Body of pancreas (tissue), 4 donors: Measurements from ENCODE around the gene FBXO22. TPM values are rescaled to one million over a fixed set of nuclear protein-coding genes. Genes with fewer than 3 reads are reported as not detected.
"Not testable (repeated sequence)": the region's sequence is repeated elsewhere in the genome, so short reads cannot be mapped to it uniquely, and the experiment has no call there.

Experiments
- ATAC-seq: fragments of 150-250 bp; one replicate; pipeline ENCODE4 v1.9.1; 2016
- DNase-seq, 4 donors: peaks; one replicate each; pipeline ENCODE4 v3.0.0-alpha.2; 2019
- H3K27ac ChIP-seq, 4 donors: fragments of 200-600 bp; sonication (generic); 1 replicate in 3 of 4; 2 replicates in 1 of 4; pipeline versions ENCODE4 v1.5.1 to v1.6.1; 2016 to 2019; ENCODE audit warnings: mild to moderate bottlenecking in 1 of 4, mixed read lengths in 1 of 4, moderate library complexity in 1 of 4
- H3K27me3 ChIP-seq, 2 donors: fragments of 200-600 bp; sonication (generic); one replicate each; pipeline ENCODE4 v1.6.0; 2016; ENCODE audit warnings: mild to moderate bottlenecking in 1 of 2
- H3K36me3 ChIP-seq, 2 donors: fragments of 200-600 bp; sonication (generic); replicated peaks in 1 of 2; 2 replicates each; pipeline ENCODE4 v1.5.1; 2016; ENCODE audit warnings: low read depth in 2 of 2; ENCODE audit not compliant: insufficient read depth in 1 of 2
- H3K4me1 ChIP-seq: fragments of 200-600 bp; sonication (generic); one replicate; pipeline ENCODE4 v1.6.0; 2016
- H3K4me3 ChIP-seq, 2 donors: fragments of 200-600 bp; sonication (generic); 1 replicate in 1 of 2; 2 replicates in 1 of 2; pipeline ENCODE4 v1.5.1; 2016 to 2019
- H3K9me3 ChIP-seq, 3 donors: fragments of 200-600 bp; sonication (generic); 1 replicate in 2 of 3; 2 replicates in 1 of 3; pipeline ENCODE4 v1.5.1; 2016
- CTCF ChIP-seq, 7 experiments: fragments of 450-650 bp in 4 of 7; fragments of 200-600 bp in 3 of 7; sonication (generic) in 3 of 7; IDR thresholded peaks; one replicate each; pipeline ENCODE4 v1.5.1; 2016 to 2019; ENCODE audit warnings: antibody characterized with exemption in 7 of 7
- POLR2A ChIP-seq, 3 donors: fragments of 450-650 bp; IDR thresholded peaks; one replicate each; pipeline ENCODE4 v1.6.1; 2016; ENCODE audit warnings: antibody characterized with exemption in 3 of 3, mild to moderate bottlenecking in 2 of 3
- WGBS, 2 donors: methylation state at CpG; one replicate each; pipeline ENCODE4 v1.1.5; 2017; 5-methylcytosine and 5-hydroxymethylcytosine counted together
- intact Hi-C: fragments of 100-400 bp; cut with DNase I; formaldehyde crosslinking; loops from one replicate; pipeline ENCODE4 v1.15.1; 2023
- total RNA-seq, 2 donors: library from RNA; depleted of rRNA; stranded (reverse); fragments of >200 nt; gene quantifications; one replicate each; pipeline ENCODE4 v1.1.0, GENCODE V29; 2016

The FBXO22 gene
- total RNA-seq, 2 donors from 2014 or later = 13.5 to 23.9 TPM

- H3K4me3 ChIP-seq = no peak overlapping the region
- no peaks in the 10 kb centered on the region for H3K9me3 ChIP-seq
- intact Hi-C loops = no loop called here
- H3K36me3 ChIP-seq = no peaks in the 10 kb centered on the region
- no peak for ATAC-seq
- DNase-seq = no peak
- H3K27me3 ChIP-seq = no peaks in the 10 kb centered on the region
- no peak overlapping the region for H3K27ac ChIP-seq
- no peak for TF ChIP-seq POLR2A (IDR thresholded peaks at IDR 0.05)
- TF ChIP-seq CTCF (IDR thresholded peaks at IDR 0.05) = no peak
- H3K4me1 ChIP-seq = peaks cover 6% of the 10 kb centered on the region
- 84 to 96% methylated on average over 4 of the region's 4 CpGs for WGBS, 2 donors
These were observed 48.8 kb downstream of the FBXO22 start for GRCh38 chr15:75952525-75952924.

GRCh38 chr15:75955720-75956119, 52.0 kb downstream of the FBXO22 start:
- Histone ChIP-seq H3K4me1 (peaks cover 10% of the 10 kb centered on the region), H3K27ac (no peak overlapping the region), H3K9me3 (no peaks in the 10 kb centered on the region), H3K4me3 (no peak overlapping the region), H3K36me3 (no peaks in the 10 kb centered on the region), H3K27me3 (no peaks in the 10 kb centered on the region)
- no peak for ATAC-seq
- no peak for TF ChIP-seq POLR2A (IDR thresholded peaks at IDR 0.05)
- peak in 1 of 7 experiments; percentile 6 for TF ChIP-seq CTCF (IDR thresholded peaks at IDR 0.05)
- intact Hi-C loops = no loop called here
- no peak for DNase-seq
- 75 to 89% methylated on average over 1 of the region's 1 CpG for WGBS, 2 donors

- no peak for TF ChIP-seq POLR2A (IDR thresholded peaks at IDR 0.05)
- WGBS, 2 donors = 34 to 35% methylated on average over 1 of the region's 1 CpG
- Histone ChIP-seq H3K27ac (peak overlapping the region in 3 of 4 donors; percentile 32 to 84 (median 40)), H3K4me3 (no peak overlapping the region), H3K36me3 (no peaks in the 10 kb centered on the region), H3K27me3 (no peaks in the 10 kb centered on the region), H3K4me1 (peaks cover 49% of the 10 kb centered on the region), H3K9me3 (no peaks in the 10 kb centered on the region)
- DNase-seq (no peak), ATAC-seq (peak; percentile 17)
- intact Hi-C loops = no loop called here
These were observed 57.7 kb downstream of the FBXO22 start for GRCh38 chr15:75961331-75961730.

- DNase-seq (no peak), ATAC-seq (no peak)
- 21 to 23% methylated on average over 2 of the region's 2 CpGs for WGBS, 2 donors
These were observed 62.4 kb downstream of the FBXO22 start for GRCh38 chr15:75966073-75966472.

GRCh38 chr15:75976766-75977165, 73.1 kb downstream of the FBXO22 start:
- ATAC-seq = not testable (repeated sequence)

More at GRCh38 chr15:75966073-75966472, 62.4 kb downstream of the FBXO22 start:
- Histone ChIP-seq H3K9me3 (no peaks in the 10 kb centered on the region), H3K36me3 (no peaks in the 10 kb centered on the region), H3K4me1 (peaks cover 75% of the 10 kb centered on the region), H3K27ac (peak overlapping the region; percentile 55 to 84 (median 80)), H3K27me3 (no peaks in the 10 kb centered on the region), H3K4me3 (no peak overlapping the region)
- TF ChIP-seq POLR2A (IDR thresholded peaks at IDR 0.05) (no peak), CTCF (IDR thresholded peaks at IDR 0.05) (no peak)
- intact Hi-C loops = no loop called here

GRCh38 chr15:75981149-75981815, 77.6 kb downstream of the FBXO22 start:
- no peak overlapping the region for H3K4me3 ChIP-seq
- peak; percentile 82 for ATAC-seq
- intact Hi-C loops = no loop called here
- DNase-seq = peak in 3 of 4 donors; percentile 51 to 63 (median 56)
- H3K27ac ChIP-seq = peak overlapping the region; percentile 29 to 73 (median 52)
- peaks cover 0 to 4% (median 0%) of the 10 kb centered on the region in 3 donors for H3K9me3 ChIP-seq
- H3K36me3 ChIP-seq = no peaks in the 10 kb centered on the region
- 24 to 34% methylated on average over 2 of the region's 2 CpGs for whole genome bisulfite sequencing, 2 donors
- peaks cover 59% of the 10 kb centered on the region for H3K4me1 ChIP-seq
- TF ChIP-seq CTCF (IDR thresholded peaks at IDR 0.05) = no peak
- no peaks in the 10 kb centered on the region for H3K27me3 ChIP-seq

More at GRCh38 chr15:75976766-75977165, 73.1 kb downstream of the FBXO22 start:
- DNase-seq, H3K9me3 ChIP-seq, H3K27me3 ChIP-seq, H3K4me3 ChIP-seq, H3K27ac ChIP-seq, intact Hi-C loops, H3K36me3 ChIP-seq: not testable (repeated sequence)
- peaks cover 42% of the 10 kb centered on the region for H3K4me1 ChIP-seq
- 64% methylated on average over 3 of the region's 3 CpGs; no CpG with 5 or more reads in 1 of the 2 donors for WGBS, 2 donors
